GM12873 (cell line): ENCODE results near the gene ZNF365.

Experiments
- TF ChIP-seq, protein P1 (sequence below): IDR thresholded peaks from 2 replicates; pipeline ENCODE4 v1.5.1; 2012; ENCODE audit warnings: low read depth, mild to moderate bottlenecking, moderate library complexity, low read length, control low read depth; ENCODE audit not compliant: insufficient read depth; ENCODE audit errors: missing control alignments

ZNF365 gene

GRCh38 chr10:62388328-62388727 lies 14.2 kb downstream of the ZNF365 start:
- TF ChIP-seq, protein P1, sequence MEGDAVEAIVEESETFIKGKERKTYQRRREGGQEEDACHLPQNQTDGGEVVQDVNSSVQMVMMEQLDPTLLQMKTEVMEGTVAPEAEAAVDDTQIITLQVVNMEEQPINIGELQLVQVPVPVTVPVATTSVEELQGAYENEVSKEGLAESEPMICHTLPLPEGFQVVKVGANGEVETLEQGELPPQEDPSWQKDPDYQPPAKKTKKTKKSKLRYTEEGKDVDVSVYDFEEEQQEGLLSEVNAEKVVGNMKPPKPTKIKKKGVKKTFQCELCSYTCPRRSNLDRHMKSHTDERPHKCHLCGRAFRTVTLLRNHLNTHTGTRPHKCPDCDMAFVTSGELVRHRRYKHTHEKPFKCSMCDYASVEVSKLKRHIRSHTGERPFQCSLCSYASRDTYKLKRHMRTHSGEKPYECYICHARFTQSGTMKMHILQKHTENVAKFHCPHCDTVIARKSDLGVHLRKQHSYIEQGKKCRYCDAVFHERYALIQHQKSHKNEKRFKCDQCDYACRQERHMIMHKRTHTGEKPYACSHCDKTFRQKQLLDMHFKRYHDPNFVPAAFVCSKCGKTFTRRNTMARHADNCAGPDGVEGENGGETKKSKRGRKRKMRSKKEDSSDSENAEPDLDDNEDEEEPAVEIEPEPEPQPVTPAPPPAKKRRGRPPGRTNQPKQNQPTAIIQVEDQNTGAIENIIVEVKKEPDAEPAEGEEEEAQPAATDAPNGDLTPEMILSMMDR = no peak

- TF ChIP-seq, protein P1 = no peak
Observed at GRCh38 chr10:62390497-62391176, 16.5 kb downstream of the ZNF365 start.

GRCh38 chr10:62393237-62393636 lies 19.1 kb downstream of the ZNF365 start:
- TF ChIP-seq, protein P1 = no peak

DNA sequence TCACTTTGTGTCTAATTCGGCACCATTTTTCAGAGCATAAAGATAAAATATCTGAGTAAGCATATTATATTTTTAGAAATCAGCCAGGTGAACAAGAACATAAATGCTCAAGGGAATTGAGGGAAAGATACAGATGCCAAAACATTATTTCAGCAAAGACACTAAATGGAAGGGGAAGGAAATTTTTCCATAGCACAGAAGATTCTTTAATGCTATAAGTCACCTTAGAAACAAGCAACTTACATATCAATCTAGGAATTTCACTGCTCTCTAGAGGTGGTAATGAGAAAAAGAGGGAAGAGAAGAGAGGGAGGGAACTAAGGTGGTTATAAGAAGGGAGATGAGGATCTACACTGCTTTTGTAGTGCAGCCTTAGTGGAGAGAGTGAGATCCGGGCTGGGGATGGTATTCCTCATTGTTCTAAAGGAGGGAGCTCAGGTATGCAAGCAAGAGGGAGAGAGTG lies 20.4 kb downstream of the ZNF365 start:
- TF ChIP-seq, protein P1 = no peak

GRCh38 chr10:62395892-62396291 lies 21.7 kb downstream of the ZNF365 start:
- TF ChIP-seq, protein P1 = no peak

DNA sequence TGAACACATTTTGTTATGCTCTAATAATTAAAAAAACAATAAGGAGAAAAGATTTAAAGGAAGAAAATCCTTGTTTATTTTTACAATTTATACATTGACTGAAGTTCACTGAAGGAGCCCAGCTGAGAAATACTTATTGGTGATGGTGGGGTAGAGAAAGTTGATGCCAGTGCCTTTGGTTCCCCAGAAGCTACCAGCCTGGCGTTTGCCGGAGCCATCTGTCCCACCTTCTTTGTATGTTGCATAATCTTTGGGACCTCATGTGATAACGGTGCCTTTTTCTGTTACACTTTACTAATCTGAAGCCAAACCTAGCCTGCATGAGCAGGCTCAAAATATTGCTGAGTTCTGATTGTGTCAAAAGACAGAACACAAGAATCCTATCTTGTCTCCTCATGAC lies 22.7 kb downstream of the ZNF365 start:
- TF ChIP-seq, protein P1 = no peak

GRCh38 chr10:62399211-62399610 lies 25.0 kb downstream of the ZNF365 start:
- TF ChIP-seq, protein P1 = no peak
